OCI-M1 (cell line): ENCODE data around the gene ALOX12B.
"Not testable (repeated sequence)": the region's sequence is repeated elsewhere in the genome, so short reads cannot be mapped to it uniquely, and the experiment has no call there.

ENCODE experiments used
- DNase-seq: peaks from one replicate; lab custom pipeline; 2025; lab: John Stamatoyannopoulos, UW

Gene ALOX12B

GRCh38 chr17:8063761-8064534 lies 23.6 kb downstream of the ALOX12B start:
- no peak for DNase-seq

GRCh38 chr17:8062807-8063483 lies 24.6 kb downstream of the ALOX12B start:
- peak; percentile 84 for DNase-seq

GRCh38 chr17:8062435-8062806 lies 25.1 kb downstream of the ALOX12B start:
- DNase-seq = peak; percentile 84

DNA sequence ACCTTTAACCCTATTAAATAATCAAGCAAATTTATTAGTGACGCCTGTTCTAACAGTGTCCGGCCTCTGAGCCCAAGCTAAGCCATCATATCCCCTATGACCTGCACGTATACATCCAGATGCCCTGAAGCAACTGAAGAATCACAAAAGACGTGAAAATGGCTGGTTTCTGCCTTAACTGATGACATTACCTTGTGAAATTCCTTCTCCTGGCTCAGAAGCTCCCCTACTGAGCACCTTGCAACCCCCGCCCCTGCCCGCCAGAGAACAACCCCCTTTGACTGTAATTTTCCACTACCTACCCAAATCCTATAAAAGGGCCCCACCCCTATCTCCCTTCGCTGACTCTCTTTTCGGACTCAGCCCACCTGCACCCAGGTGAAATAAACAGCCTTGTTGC lies 25.7 kb downstream of the ALOX12B start:
- not testable (repeated sequence) for DNase-seq

DNA sequence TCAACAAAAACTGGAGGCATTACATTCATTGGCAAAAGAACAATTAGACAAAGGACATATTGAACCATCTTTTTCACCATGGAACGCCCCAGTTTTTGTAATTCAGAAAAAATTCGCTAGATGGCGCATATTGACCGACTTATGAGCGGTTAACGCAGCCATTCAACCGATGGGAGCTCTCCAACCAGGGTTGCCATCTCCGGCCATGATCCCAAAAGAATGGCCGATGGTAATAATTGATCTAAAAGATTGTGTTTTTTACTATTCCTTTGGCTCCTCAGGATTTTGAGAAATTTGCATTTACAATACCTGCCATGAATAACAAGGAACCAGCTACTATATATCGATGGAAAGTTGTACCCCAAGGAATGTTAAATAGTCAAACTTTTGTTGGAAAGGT lies 27.2 kb downstream of the ALOX12B start:
- peak; percentile 93 for DNase-seq

- no peak for DNase-seq
These were observed 28.4 kb downstream of the ALOX12B start for GRCh38 chr17:8059131-8059530.

GRCh38 chr17:8057691-8058114 lies 29.8 kb downstream of the ALOX12B start:
- DNase-seq = peak; percentile 91

DNA sequence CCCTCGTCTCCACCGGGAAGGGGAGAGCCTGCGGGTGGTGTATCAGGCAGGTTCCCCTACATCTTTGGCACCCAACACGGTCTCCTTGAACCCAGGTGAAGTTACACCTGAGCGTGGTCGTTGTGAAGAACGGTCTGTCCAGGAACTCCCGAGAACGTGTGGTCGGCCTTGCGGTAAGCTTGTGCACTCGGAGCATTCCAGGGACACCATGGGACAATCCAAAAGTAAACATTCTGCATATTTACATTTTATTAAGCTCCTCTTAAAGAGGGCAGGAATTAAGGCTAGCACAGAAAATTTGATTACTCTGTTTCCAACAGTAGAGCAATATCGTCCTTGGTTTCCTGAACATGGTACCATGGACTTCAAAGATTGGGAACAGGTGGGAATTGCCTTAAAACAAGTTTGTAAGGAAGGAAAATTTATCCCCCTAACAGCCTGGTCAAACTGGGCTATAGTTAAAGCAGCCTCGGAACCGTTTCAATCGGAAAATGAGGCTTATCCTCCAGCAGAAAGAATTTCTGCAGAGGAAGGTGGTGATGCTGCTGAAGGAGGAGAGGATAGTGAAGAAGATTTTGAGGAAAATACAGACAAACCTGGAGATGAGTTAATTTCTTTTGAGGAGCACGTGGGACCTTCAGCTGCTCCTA lies 30.4 kb downstream of the ALOX12B start:
- DNase-seq = no peak

GRCh38 chr17:8056232-8056975 lies 31.1 kb downstream of the ALOX12B start:
- DNase-seq = peak; percentile 67

GRCh38 chr17:8055851-8056231 lies 31.7 kb downstream of the ALOX12B start:
- no peak for DNase-seq

DNA sequence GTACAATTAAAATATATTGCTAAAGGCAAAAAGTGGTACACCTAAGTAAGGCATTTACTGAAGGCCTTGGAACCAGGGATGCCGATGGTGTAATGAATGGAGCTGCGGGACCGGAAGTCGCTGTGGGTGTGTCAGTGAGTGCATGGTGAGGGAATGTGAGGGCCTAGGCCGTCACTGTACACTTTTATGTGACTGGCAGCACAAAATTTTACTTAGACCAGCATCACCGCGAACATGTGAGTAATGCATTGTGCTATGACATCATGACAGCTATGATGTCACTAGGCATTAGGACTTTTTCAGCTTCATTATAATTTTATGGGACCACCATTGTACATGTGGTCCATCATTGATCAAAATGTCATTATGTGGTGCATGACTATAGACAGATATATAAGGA lies 33.9 kb downstream of the ALOX12B start:
- no peak for DNase-seq

DNA sequence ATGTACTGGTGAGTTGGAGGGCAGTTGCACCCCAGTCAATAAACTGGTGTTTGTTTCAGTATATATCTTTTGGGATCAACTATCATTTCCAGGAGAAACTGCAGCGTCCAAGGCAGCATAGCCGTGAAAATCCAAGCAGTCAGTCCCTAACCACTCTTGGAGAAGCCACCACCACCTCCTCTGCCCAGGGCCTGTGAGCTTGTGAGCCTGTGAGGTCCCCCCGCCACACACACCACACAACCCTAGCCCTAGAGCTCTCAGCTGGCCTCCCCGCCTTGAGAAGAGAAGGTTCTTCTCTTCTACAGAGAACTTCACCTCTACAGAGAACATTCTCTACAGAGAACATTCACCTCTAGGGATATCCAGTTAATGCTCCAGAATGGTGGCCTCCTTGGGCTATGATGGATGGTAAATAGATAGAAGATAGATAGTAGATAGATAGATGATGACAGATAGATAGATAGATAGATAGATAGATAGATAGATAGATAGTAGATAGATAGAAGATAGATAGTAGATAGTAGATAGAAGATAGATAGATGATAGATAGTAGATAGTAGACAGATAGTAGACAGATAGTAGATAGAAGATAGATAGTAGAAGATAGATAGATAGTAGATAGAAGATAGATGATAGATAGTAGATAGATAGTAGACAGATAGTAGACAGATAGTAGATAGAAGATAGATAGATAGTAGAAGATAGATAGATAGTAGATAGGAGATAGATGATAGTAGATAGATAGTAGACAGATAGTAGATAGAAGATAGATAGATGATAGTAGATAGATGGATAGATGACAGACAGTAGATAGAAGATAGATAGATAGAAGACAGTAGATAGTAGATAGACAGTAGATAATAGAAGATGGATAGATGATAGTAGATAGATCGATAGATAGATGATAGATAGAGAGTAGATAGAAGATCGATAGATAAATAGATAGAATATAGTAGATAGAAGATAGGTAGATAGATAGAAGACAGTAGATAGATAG lies 35.0 kb downstream of the ALOX12B start:
- no peak for DNase-seq

- no peak for DNase-seq
These were observed 35.7 kb downstream of the ALOX12B start for GRCh38 chr17:8051831-8052230.

DNA sequence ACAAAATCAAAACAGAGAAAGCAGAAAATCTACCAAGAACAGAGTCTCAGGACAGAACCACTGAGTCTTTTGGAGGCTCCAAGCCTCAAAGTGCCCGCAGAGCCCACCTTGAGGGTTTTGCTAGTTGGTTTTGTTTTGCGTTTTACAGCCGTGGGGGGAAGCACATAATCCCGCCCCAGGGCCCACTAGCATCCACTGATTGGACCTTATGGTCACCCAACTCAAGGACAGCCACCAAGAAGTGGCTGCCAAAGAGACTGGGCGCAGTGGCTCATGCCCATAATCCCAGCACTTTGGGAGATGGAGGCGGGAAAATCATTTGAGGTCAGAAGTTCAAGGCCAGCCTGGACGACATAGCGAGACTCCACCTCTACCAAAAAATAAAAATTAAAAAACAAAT lies 38.8 kb downstream of the ALOX12B start:
- DNase-seq = no peak

GRCh38 chr17:8048236-8048635 lies 39.3 kb downstream of the ALOX12B start:
- DNase-seq = no peak

DNA sequence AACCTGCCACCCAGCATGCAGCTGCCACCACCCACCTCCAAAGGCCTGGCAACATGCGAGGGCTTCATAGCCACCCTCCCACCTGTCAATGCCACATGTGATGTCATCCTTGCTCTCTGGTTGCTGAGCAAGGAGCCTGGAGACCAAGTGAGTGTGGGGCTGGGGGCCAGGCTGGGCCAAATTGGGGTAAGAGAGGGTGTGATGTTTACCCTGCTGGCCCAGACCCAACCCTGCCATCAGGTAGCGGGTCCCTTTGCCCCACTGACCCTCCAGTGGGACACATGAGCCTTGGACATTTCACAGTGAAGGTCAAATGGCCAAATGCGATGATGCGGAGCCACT lies 39.8 kb downstream of the ALOX12B start:
- no peak for DNase-seq

GRCh38 chr17:8046929-8047768 lies 40.4 kb downstream of the ALOX12B start:
- no peak for DNase-seq

DNA sequence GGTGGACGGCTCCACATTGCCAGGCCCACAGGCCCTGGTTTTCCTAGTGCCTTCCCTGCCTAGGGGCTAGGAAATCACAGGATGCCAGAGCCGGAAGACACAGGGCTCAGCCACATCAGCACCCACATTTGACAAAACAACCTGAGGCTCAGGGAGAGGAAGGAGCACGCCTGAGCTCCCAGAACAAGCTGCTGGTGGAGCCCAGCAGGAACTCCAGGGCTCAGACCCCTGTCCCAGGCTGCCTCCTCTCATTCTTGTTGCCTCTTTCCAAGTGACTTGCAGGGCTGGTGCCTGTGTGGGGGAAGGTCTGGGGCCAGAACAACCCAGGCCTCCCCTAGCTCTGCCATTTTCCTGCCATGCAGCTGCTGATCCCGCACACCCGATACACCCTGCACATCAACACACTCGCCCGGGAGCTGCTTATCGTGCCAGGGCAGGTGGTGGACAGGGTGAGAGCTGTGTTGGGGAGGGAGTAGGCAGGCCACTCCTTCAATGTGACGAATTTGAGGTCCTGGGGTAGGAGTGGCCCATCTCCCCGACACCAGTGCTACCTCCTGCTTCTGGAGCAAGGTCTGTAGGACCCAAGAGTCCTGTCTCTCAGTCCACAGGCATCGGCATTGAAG lies 41.1 kb downstream of the ALOX12B start:
- DNase-seq = no peak

DNA sequence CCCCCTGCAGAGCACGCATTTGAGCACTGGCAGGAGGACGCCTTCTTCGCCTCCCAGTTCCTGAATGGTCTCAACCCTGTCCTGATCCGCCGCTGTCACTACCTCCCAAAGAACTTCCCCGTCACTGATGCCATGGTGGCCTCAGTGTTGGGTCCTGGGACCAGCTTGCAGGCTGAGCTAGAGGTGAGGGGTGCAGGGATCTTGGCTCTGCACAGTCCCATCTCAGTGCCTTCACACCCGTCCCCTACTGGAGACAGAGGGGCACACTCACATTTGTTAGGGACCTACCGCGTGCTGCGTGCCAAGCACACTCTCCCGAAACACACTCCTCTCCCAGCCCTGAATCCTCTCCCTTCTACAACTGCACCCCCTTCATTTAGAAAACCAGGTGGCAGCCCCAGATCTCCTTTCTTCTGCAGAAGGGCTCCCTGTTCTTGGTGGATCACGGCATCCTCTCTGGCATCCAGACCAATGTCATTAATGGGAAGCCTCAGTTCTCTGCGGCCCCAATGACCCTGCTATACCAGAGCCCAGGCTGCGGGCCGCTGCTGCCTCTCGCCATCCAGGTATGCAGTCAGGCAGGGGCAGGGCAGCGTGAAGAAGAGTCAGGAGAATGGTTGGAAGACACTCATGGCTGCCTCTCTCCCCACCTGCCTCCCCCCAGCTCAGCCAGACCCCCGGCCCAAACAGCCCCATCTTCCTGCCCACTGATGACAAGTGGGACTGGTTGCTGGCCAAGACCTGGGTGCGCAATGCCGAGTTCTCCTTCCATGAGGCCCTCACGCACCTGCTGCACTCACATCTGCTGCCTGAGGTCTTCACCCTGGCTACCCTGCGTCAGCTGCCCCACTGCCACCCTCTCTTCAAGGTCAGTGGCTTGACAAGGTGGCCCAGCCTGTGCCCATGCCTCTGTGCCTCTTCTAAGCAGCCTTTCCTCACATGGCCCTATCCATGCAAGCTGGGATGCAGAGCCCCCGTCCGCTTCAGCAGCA lies 42.4 kb downstream of the ALOX12B start:
- DNase-seq = no peak
